Measurements from ENCODE around the gene DGAT2. TPM values are rescaled to one million over a fixed set of nuclear protein-coding genes. Genes with fewer than 3 reads are reported as not detected.

The DGAT2 gene
- total RNA-seq, 1 donor: 3.6 TPM

DNA sequence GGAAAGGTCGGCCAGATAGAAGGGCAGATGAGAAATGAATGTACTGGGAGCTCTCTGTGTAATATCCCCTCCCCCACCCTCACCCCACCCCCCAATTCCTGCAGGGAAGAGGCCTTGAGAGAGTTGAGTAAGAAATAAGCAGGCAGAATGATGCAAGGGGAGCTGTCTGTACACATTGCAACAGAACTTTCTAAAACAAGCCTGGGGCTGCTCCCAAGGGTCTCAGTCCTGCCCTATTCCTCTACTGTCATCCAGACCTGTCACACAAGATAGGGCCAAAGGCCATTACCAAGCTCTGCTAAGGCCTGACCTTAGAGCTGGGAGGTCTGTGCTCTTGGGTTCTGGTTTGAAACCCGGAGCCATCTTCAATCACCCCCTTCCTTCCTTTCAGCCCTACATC is 5.7 kb upstream of the DGAT2 start:
- Histone ChIP-seq H3K9me3 (ENCODE audit: low read depth, low read length) (no peaks in the 10 kb centered on the region), H4K20me1 (ENCODE audit: insufficient read depth, low read length) (no peaks in the 10 kb centered on the region), H3K36me3 (ENCODE audit: insufficient read depth, low read length) (no peaks in the 10 kb centered on the region), H2AFZ (ENCODE audit: low read length) (peak overlapping the region; percentile 31), H3K4me2 (ENCODE audit: insufficient read depth, low read length) (no peak overlapping the region), H3K79me2 (ENCODE audit: insufficient read depth, low read length) (no peaks in the 10 kb centered on the region), H3K4me3 (ENCODE audit: insufficient read depth, low read length) (no peak overlapping the region), H3K4me1 (ENCODE audit: insufficient read depth, low read length) (peaks cover 12% of the 10 kb centered on the region), H3K27ac (ENCODE audit: low read depth, low read length) (no peak overlapping the region), H3K27me3 (ENCODE audit: insufficient read depth, low read length) (peaks cover 4% of the 10 kb centered on the region)
- DNase-seq (ENCODE audit: insufficient read length, low spot score, missing footprints): peak; percentile 71
- TF ChIP-seq CTCF (IDR thresholded peaks at IDR 0.05; ENCODE audit: extremely low read depth, low read depth, low read length): no peak

- DNase-seq (ENCODE audit: insufficient read length, low spot score, missing footprints): no peak
- no peak for TF ChIP-seq CTCF (IDR thresholded peaks at IDR 0.05; ENCODE audit: extremely low read depth, low read depth, low read length)
- H3K4me2 ChIP-seq (ENCODE audit: insufficient read depth, low read length): no peak overlapping the region
- H3K27ac ChIP-seq (ENCODE audit: low read depth, low read length): no peak overlapping the region
- H3K36me3 ChIP-seq (ENCODE audit: insufficient read depth, low read length): no peaks in the 10 kb centered on the region
- peaks cover 11% of the 10 kb centered on the region for H3K27me3 ChIP-seq (ENCODE audit: insufficient read depth, low read length)
- no peak overlapping the region for H2AFZ ChIP-seq (ENCODE audit: low read length)
- peaks cover 19% of the 10 kb centered on the region for H3K4me1 ChIP-seq (ENCODE audit: insufficient read depth, low read length)
- no peaks in the 10 kb centered on the region for H4K20me1 ChIP-seq (ENCODE audit: insufficient read depth, low read length)
- no peak overlapping the region for H3K4me3 ChIP-seq (ENCODE audit: insufficient read depth, low read length)
- H3K79me2 ChIP-seq (ENCODE audit: insufficient read depth, low read length): no peaks in the 10 kb centered on the region
- H3K9me3 ChIP-seq (ENCODE audit: low read depth, low read length): no peaks in the 10 kb centered on the region
Measured at GRCh38 chr11:75763846-75764245, 4.7 kb upstream of the DGAT2 start.

GRCh38 chr11:75765116-75765515 is 3.5 kb upstream of the DGAT2 start:
- no peak overlapping the region for H3K4me3 ChIP-seq (ENCODE audit: insufficient read depth, low read length)
- no peak overlapping the region for H2AFZ ChIP-seq (ENCODE audit: low read length)
- DNase-seq (ENCODE audit: insufficient read length, low spot score, missing footprints): no peak
- H3K27me3 ChIP-seq (ENCODE audit: insufficient read depth, low read length): peaks cover 24% of the 10 kb centered on the region
- TF ChIP-seq CTCF (IDR thresholded peaks at IDR 0.05; ENCODE audit: extremely low read depth, low read depth, low read length): no peak
- H3K4me2 ChIP-seq (ENCODE audit: insufficient read depth, low read length): no peak overlapping the region
- H4K20me1 ChIP-seq (ENCODE audit: insufficient read depth, low read length): no peaks in the 10 kb centered on the region
- H3K36me3 ChIP-seq (ENCODE audit: insufficient read depth, low read length): no peaks in the 10 kb centered on the region
- H3K9me3 ChIP-seq (ENCODE audit: low read depth, low read length): no peaks in the 10 kb centered on the region
- H3K27ac ChIP-seq (ENCODE audit: low read depth, low read length): no peak overlapping the region
- no peaks in the 10 kb centered on the region for H3K79me2 ChIP-seq (ENCODE audit: insufficient read depth, low read length)
- peaks cover 23% of the 10 kb centered on the region for H3K4me1 ChIP-seq (ENCODE audit: insufficient read depth, low read length)

GRCh38 chr11:75766443-75767227 is 1.9 kb upstream of the DGAT2 start:
- no peaks in the 10 kb centered on the region for H3K36me3 ChIP-seq (ENCODE audit: insufficient read depth, low read length)
- TF ChIP-seq CTCF (IDR thresholded peaks at IDR 0.05; ENCODE audit: extremely low read depth, low read depth, low read length): no peak
- H3K27me3 ChIP-seq (ENCODE audit: insufficient read depth, low read length): peaks cover 31% of the 10 kb centered on the region
- no peaks in the 10 kb centered on the region for H3K9me3 ChIP-seq (ENCODE audit: low read depth, low read length)
- no peaks in the 10 kb centered on the region for H3K79me2 ChIP-seq (ENCODE audit: insufficient read depth, low read length)
- H3K27ac ChIP-seq (ENCODE audit: low read depth, low read length): no peak overlapping the region
- peaks cover 25% of the 10 kb centered on the region for H3K4me1 ChIP-seq (ENCODE audit: insufficient read depth, low read length)
- no peak overlapping the region for H3K4me2 ChIP-seq (ENCODE audit: insufficient read depth, low read length)
- no peak overlapping the region for H3K4me3 ChIP-seq (ENCODE audit: insufficient read depth, low read length)
- no peaks in the 10 kb centered on the region for H4K20me1 ChIP-seq (ENCODE audit: insufficient read depth, low read length)
- DNase-seq (ENCODE audit: insufficient read length, low spot score, missing footprints): peak; percentile 48
- no peak overlapping the region for H2AFZ ChIP-seq (ENCODE audit: low read length)

Measured in osteoblast (primary cell).